DND-41 (cell line): Measurements from ENCODE around the gene SLC48A1.

ENCODE experiments used
- CTCF ChIP-seq: IDR thresholded peaks from 2 replicates; pipeline ENCODE4 v1.5.1; 2012; ENCODE audit warnings: borderline replicate concordance, low read length, moderate library complexity, mild to moderate bottlenecking; ENCODE audit not compliant: poor library complexity, severe bottlenecking; ENCODE audit errors: extremely low read depth
- EZH2 ChIP-seq: IDR thresholded peaks from 3 replicates; pipeline ENCODE4 v1.6.1; 2012; ENCODE audit warnings: borderline replicate concordance, low read depth, mild to moderate bottlenecking, moderate library complexity, low read length, inconsistent platforms; ENCODE audit not compliant: severe bottlenecking

- TF ChIP-seq CTCF (no peak), EZH2 (no peak)
Measured at GRCh38 chr12:47747596-47748506, 25.2 kb upstream of the SLC48A1 start.
